Activated CD4-positive, alpha-beta memory T cell treated with anti-CD3 and anti-CD28 coated beads for 36 hours (primary cell): ENCODE data around the gene MFSD12. TPM values are rescaled to one million over a fixed set of nuclear protein-coding genes. Genes with fewer than 3 reads are reported as not detected.
A peak's percentile ranks its signal among the peaks of the same experiment; 100 is the strongest.

Experiments
- CTCF ChIA-PET: fragments of 350-600 bp; sonication (Branson Sonifier 250); formaldehyde crosslinking; loops from one replicate; lab custom pipeline; 2021; ENCODE audit warnings: antibody characterized with exemption, inconsistent platforms; lab: Charles Lee
- POLR2A ChIA-PET: fragments of 350-600 bp; sonication (Branson Sonifier 250); formaldehyde crosslinking; loops from one replicate; lab custom pipeline; 2021; ENCODE audit warnings: antibody characterized with exemption; lab: Charles Lee
- DNase-seq: peaks from one replicate; pipeline ENCODE4 v3.0.0-alpha.2; 2020
- H3K27ac Mint-ChIP-seq: one replicate; pipeline ENCODE4 v1.8.0; 2021; ENCODE audit warnings: mixed read lengths
- H3K27me3 Mint-ChIP-seq: one replicate; pipeline ENCODE4 v1.8.0; 2021; ENCODE audit warnings: mixed read lengths
- H3K36me3 Mint-ChIP-seq: one replicate; pipeline ENCODE4 v1.8.0; 2021; ENCODE audit warnings: mixed read lengths
- H3K4me1 Mint-ChIP-seq: one replicate; pipeline ENCODE4 v1.8.0; 2021; ENCODE audit warnings: low read depth, mixed read lengths
- H3K4me3 Mint-ChIP-seq: one replicate; pipeline ENCODE4 v1.8.0; 2021; ENCODE audit warnings: mild to moderate bottlenecking, mixed read lengths
- H3K9me3 Mint-ChIP-seq: one replicate; pipeline ENCODE4 v1.8.0; 2021; ENCODE audit warnings: mixed read lengths
- intact Hi-C: fragments of 100-400 bp; cut with micrococcal nuclease; formaldehyde crosslinking; loops from one replicate; pipeline ENCODE4 v1.15.1; 2023
- total RNA-seq, 2 experiments: library from RNA; stranded (reverse); gene quantifications; one replicate each; pipeline ENCODE4 v1.2.3, GENCODE V29; 2021

The MFSD12 gene
- total RNA-seq, 2 experiments from 2014 or later, result 50.6 to 54.2 TPM

DNA sequence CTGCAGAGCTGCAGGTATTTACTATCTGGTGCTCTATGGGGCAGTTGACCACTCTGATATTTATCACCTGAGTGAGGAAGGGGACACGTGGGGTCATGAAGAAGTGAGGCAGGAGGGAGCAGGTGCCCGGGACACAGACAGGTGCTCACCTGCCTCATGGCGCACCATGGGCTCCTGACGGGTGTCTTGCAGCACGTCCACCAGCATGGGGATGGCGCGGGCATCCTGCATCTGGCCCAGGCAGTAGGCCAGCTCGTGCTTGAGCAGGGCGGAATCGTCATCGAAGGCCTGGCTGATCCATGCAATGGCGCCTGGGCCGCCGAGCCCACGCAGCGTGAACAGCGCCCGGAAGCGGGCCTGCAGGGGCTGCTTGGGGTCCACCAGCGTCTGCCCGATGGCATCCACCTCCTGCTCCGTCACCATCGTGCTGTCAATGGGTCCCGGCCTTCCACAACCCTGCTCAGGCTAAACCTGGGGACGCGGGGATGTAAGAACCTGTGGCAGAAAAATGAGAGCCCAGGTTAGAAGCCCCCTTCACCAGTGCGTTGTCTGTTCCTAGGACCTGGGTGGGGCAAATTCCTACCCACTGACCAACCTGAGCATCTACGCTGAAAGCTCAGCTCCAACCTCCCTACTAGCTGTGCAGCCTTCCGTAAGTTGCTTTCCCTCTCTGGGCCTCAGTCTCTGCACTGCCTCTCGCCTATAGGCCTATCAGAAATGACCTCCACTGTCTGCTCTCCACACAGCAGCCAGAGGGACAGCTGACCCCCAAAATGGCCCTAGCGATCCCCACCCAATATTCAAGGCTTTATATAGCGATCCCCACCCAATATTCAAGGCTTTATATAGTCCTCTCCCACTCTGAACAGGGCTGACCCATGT is 60.8 kb downstream of the MFSD12 start:
- CTCF ChIA-PET, result interaction anchor here (1.9 kb wide), 1 partner anchor 11 kb away, joined by 8 read pairs; no protein-coding TSS in a partner anchor
- peaks cover 19% of the 10 kb centered on the region for H3K36me3 Mint-ChIP-seq
- POLR2A ChIA-PET, result no interaction called here
- no peaks in the 10 kb centered on the region for H3K9me3 Mint-ChIP-seq
- no peak overlapping the region for H3K4me3 Mint-ChIP-seq
- H3K27me3 Mint-ChIP-seq, result no peaks in the 10 kb centered on the region
- H3K27ac Mint-ChIP-seq, result no peak overlapping the region
- H3K4me1 Mint-ChIP-seq, result peaks cover 22% of the 10 kb centered on the region
- no peak for DNase-seq
- intact Hi-C loops, result no loop called here

DNA sequence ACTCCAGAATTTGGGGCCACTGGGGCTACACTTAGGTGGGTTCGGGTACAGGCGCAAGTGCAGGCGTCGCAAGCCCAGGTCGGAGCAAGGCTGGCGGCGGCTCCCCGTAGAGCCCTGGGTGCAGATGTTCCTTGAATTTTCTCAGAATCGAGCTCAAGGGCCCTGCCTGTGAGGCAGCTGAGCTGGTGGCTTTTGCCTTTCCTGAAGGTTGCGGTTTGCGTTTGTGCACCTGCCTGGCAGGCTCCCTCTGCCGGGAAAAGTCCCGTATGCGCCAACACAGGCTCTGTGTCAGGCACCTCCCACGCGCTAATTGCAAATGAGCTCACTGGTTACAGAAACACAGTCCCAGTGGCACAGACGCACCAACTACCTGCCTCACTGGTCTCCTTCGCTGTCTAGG is 62.8 kb downstream of the MFSD12 start:
- Mint-ChIP-seq H3K36me3 (peaks cover 21% of the 10 kb centered on the region), H3K27ac (peak overlapping the region; percentile 77), H3K9me3 (no peaks in the 10 kb centered on the region), H3K4me3 (no peak overlapping the region), H3K4me1 (peaks cover 15% of the 10 kb centered on the region), H3K27me3 (no peaks in the 10 kb centered on the region)
- peak; percentile 82 for DNase-seq
- intact Hi-C loops, result no loop called here
- CTCF ChIA-PET, result interaction anchor here (0.6 to 2.2 kb wide), 7 partner anchors 10 to 452 kb away, joined by 3 to 32 read pairs (median 3); partner anchors contain the start of gene SMIM44
- POLR2A ChIA-PET, result no interaction called here

Other genes with a start within 250 kb of the MFSD12 start
- 10 to 100 TPM; 19.7 to 19.9 TPM for gene NFIC, start 191.0 kb downstream of the MFSD12 start, total RNA-seq
- not detected for gene SMIM24, start 77.1 kb downstream of the MFSD12 start, total RNA-seq
- gene SMIM44, start 74.1 kb downstream of the MFSD12 start, total RNA-seq, result not detected
- gene DOHH, start 56.9 kb downstream of the MFSD12 start, total RNA-seq, result 10 to 100 TPM; 15.0 to 17.0 TPM
- 10 to 100 TPM; 43.5 to 46.9 TPM for gene FZR1, start 51.3 kb downstream of the MFSD12 start, total RNA-seq
- 1 to 10 TPM; 1.1 to 1.8 TPM for gene TEKTIP1, start 18.4 kb downstream of the MFSD12 start, total RNA-seq
- gene HMG20B, start 15.4 kb upstream of the MFSD12 start, total RNA-seq, result 10 to 100 TPM; 68.1 to 78.5 TPM
- gene GIPC3, start 27.9 kb upstream of the MFSD12 start, total RNA-seq, result under 1 TPM; 0.19 to 0.26 TPM
- under 1 TPM; 0.31 to 0.36 TPM for gene TBXA2R, start 49.3 kb upstream of the MFSD12 start, total RNA-seq
- 10 to 100 TPM; 25.2 to 27.2 TPM for gene CACTIN, start 69.2 kb upstream of the MFSD12 start, total RNA-seq
- 10 to 100 TPM; 14.7 to 15.7 TPM for gene PIP5K1C, start 142.9 kb upstream of the MFSD12 start, total RNA-seq
- 1 to 10 TPM; 3.1 to 3.7 TPM for gene TJP3, start 150.8 kb upstream of the MFSD12 start, total RNA-seq
- gene APBA3, start 204.1 kb upstream of the MFSD12 start, total RNA-seq, result 10 to 100 TPM; 38.2 to 41.8 TPM
- 10 to 100 TPM; 63.2 to 65.2 TPM for gene MRPL54, start 205.1 kb upstream of the MFSD12 start, total RNA-seq
- not detected for gene RAX2, start 214.6 kb upstream of the MFSD12 start, total RNA-seq
- 10 to 100 TPM; 24.4 to 25.2 TPM for gene MATK, start 228.8 kb upstream of the MFSD12 start, total RNA-seq